ENCODE data around the gene DDA1.
"Not testable (repeated sequence)": the region's sequence is repeated elsewhere in the genome, so short reads cannot be mapped to it uniquely, and the experiment has no call there.

The DDA1 gene

DNA sequence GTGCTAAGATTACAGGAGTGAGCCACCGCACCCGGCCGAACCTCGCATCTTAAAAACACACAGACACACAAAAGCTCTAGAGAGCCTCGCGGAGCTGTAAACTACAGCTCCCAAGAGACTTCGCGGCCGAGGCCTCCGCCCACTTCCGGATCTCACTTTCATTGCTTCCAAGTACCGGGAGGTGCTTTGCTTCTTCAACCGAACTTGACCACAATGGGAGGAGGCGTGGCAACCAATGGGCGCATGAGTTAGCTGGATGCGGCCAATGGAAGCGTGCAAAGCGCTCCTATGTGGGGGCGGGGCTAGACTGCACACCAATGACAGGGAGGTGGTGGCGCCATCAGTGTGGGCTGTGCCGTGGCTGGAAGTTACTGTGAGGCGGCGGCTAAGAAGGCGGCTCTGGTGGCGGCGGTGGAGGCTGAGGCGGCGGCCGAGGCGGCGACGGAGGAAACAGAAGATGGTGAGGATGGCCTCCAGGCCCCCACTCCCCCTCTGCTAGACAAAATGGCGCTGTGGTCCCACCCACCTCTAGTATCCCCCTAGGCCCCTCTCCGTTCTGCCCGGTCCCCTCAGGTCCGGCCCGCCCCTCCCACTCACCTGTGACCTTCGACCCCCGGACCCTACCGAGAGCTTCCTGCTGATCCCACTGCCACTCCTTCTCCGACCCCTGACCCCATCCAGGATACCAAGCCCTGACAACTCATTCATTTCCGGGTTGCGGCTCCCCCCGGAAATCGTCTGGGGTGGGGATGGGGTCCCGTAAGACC lies at the start of gene DDA1:
TSS of gene DDA1 (plus strand) at position 366 of the 767 bp plus-strand sequence. CDS start at position 458, 92 bp downstream.
- TF ChIP-seq JUND (IDR thresholded peaks at IDR 0.05; ENCODE audit: low read depth): no peak
- DNase-seq (ENCODE audit: low read depth in 1 of 2, low spot score in 1 of 2): peak; percentile 96 to 99

DNA sequence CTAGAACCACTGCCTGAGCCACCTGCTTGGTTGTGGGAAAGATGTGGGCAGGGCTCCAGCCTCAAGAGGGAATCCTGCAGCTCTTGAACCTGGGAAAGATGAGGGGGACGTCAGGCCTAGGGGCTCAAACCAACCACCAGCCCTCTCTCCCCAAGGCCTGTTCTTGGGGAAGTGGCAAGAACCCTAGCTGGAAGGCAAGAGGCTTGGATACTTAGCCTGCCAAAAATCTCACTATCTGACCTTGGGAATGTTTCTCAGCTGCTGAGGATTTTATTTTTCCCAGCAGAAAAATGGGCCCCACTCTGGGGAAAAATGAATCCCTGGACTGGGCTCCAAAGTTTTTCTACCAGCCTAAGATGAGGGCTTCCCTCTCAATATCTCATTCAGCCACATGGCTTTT lies 49.4 kb upstream of the DDA1 start:
- TF ChIP-seq JUND (IDR thresholded peaks at IDR 0.05; ENCODE audit: low read depth): no peak
- DNase-seq (ENCODE audit: low read depth in 1 of 2, low spot score in 1 of 2): no peak
- in situ Hi-C loops (cut with HindIII; ENCODE audit: low pct_unique_long_range_greater_than_20kb, low sequenced_read_pairs): no loop called here

More for the DNA sequence above, at the start of gene DDA1:
- in situ Hi-C loops (cut with HindIII; ENCODE audit: low pct_unique_long_range_greater_than_20kb, low sequenced_read_pairs): no loop called here

DNA sequence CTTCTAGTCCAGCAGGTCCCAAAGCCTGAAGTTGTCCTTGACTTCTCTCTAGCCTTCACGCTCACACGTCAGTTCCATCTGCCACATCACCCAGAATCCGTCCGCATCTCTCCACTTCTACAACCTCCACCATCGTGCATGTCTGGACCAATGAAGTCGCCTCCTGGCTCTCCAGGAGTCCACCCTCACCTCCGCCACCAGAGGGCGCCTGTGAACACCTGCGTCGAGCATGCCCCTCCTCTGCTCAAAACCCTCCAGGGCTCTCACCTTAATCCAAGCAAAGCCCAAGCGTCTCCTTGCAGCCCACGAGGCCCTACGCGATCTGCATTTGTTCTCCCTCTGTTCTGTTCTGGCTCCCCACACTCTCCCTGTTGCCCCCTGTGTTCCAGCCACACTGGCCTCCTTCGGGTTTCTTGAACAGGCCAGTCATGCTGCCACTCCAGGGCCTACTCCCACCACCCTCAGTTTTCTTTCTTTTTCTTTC lies 48.5 kb upstream of the DDA1 start:
- peak; percentile 84 to 93 for DNase-seq (ENCODE audit: low read depth in 1 of 2, low spot score in 1 of 2)
- in situ Hi-C loops (cut with HindIII; ENCODE audit: low pct_unique_long_range_greater_than_20kb, low sequenced_read_pairs): no loop called here
- no peak for TF ChIP-seq JUND (IDR thresholded peaks at IDR 0.05; ENCODE audit: low read depth)

DNA sequence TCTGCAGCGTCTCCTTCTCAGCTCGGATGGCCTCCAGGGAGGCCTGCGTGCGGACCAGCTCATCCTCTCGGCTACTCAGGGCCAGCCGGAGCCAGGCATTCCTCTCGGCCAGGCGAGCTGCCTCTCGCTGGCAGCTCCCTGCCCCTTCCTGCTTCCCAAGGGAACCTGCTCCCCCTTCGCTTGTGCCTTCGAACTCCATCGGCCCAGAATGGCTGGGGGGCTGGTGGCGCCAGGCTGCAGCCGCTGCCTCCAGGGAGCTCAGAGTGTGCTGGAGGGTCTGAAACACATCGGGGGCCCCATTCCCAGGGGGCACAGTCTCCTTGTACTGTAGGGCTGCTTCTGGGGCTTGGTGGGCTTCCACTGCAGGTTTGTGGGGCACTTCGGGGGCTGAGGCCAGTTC lies 46.8 kb upstream of the DDA1 start:
- no peak for TF ChIP-seq JUND (IDR thresholded peaks at IDR 0.05; ENCODE audit: low read depth)
- in situ Hi-C loops (cut with HindIII; ENCODE audit: low pct_unique_long_range_greater_than_20kb, low sequenced_read_pairs): no loop called here
- no peak for DNase-seq (ENCODE audit: low read depth in 1 of 2, low spot score in 1 of 2)

DNA sequence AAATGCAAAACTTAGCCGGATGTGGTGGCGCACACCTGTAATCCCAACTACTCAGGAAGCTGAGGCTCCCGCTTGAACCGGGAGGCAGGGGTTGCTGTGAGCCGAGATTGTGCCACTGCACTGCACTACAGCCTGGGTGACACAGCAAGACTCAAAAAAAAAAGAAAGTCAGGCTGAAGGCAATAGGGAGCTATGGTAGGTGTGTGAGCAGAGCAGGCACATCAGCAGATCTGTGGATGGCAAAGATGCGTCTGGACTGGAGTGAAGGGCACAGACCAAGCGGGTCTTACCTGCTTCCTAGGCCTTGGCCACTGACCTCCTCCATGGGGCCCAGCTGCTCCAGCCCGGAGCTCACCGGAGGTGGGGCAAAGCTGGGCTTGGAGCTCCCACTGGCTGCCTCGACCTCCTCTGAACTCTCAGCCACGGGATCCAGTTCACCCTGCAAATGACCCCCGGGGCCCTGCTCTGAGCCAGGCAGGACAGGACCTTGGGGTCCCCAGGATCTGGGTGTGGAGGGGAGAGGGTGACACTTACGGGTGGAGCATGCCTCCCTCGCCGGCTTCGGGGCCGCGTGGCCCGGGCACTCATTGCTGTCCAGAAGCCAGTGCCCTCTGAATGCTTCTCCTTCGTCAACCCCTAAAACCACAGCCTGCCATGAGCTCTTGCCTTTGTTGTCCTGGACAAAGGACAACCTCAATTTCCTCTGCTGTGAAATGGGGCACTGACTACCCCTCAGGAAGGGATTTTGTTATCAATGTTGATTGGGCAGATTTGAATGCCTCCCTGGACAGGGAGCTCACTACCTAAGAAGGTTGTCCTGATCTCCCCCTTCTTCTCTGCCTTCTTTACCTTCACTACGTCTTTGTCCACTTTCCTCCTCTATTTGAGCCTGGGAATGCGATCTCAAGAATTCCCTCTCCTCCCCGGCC lies 45.4 kb upstream of the DDA1 start:
- no peak for DNase-seq (ENCODE audit: low read depth in 1 of 2, low spot score in 1 of 2)
- in situ Hi-C loops (cut with HindIII; ENCODE audit: low pct_unique_long_range_greater_than_20kb, low sequenced_read_pairs): no loop called here
- no peak for TF ChIP-seq JUND (IDR thresholded peaks at IDR 0.05; ENCODE audit: low read depth)

DNA sequence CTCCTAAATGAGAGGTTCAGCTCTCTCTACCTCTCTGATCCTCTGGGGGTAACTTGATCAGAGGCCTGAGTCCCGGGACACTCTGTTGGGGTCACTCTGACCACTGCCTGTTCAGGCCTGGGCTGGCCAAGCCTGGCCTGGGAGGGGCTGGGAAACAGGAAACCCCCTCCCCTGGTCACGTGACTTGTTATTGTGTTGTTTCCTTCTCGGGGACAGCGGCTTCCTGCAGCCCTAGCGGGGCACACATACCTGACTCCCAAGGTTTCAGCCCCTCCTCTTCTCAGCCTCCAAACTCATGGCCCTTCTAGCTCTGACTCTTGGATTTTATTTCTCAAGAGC lies 44.8 kb upstream of the DDA1 start, which contains the start of gene USHBP1:
TSS of gene USHBP1 (minus strand) at position 105 of the 339 bp plus-strand sequence. CDS start 446 bp downstream, outside the sequence.
- TF ChIP-seq JUND (IDR thresholded peaks at IDR 0.05; ENCODE audit: low read depth): no peak
- in situ Hi-C loops (cut with HindIII; ENCODE audit: low pct_unique_long_range_greater_than_20kb, low sequenced_read_pairs): no loop called here
- DNase-seq (ENCODE audit: low read depth in 1 of 2, low spot score in 1 of 2): no peak

DNA sequence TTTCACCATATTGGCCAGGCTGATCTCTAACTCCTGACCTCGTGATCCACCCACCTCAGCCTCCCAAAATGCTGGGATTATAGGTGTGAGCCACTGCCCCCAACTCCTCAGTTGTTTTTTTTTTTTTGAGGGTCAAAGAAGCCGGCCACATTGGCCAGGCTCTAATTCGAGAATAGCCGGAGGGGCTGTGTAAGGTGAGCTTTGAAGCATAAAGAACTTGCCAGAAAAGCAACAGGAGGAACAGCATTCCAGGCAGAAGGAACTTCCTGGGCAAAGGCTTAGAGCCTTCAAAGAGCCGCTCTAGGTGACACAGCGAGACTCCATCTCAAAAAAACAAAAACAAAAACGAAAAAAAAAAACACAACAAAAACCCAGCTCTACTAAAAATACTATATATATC lies 43.3 kb upstream of the DDA1 start:
- in situ Hi-C loops (cut with HindIII; ENCODE audit: low pct_unique_long_range_greater_than_20kb, low sequenced_read_pairs): no loop called here
- no peak for TF ChIP-seq JUND (IDR thresholded peaks at IDR 0.05; ENCODE audit: low read depth)
- DNase-seq (ENCODE audit: low read depth in 1 of 2, low spot score in 1 of 2): peak in 1 of 2 experiments; percentile 95

DNA sequence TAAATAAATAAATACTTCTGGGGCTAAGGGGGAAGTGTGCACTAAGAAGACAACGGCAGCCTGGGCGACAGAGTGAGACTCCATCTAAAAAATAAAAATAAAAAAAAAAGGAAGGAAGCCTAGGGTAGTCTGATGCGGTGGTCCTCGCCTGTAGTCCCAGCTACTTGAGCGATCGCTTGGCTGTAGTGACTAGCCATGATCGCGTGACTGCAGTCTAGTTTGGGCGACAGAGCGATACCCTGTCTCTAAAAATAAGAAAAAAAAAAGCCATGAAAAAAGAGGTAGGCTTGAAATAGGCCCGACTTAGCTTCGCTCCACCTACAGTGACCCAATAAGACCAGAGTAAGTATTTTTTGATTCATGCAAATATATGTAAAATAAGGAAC lies 42.8 kb upstream of the DDA1 start:
- no peak for DNase-seq (ENCODE audit: low read depth in 1 of 2, low spot score in 1 of 2)
- TF ChIP-seq JUND (IDR thresholded peaks at IDR 0.05; ENCODE audit: low read depth): no peak
- in situ Hi-C loops (cut with HindIII; ENCODE audit: low pct_unique_long_range_greater_than_20kb, low sequenced_read_pairs): no loop called here

DNA sequence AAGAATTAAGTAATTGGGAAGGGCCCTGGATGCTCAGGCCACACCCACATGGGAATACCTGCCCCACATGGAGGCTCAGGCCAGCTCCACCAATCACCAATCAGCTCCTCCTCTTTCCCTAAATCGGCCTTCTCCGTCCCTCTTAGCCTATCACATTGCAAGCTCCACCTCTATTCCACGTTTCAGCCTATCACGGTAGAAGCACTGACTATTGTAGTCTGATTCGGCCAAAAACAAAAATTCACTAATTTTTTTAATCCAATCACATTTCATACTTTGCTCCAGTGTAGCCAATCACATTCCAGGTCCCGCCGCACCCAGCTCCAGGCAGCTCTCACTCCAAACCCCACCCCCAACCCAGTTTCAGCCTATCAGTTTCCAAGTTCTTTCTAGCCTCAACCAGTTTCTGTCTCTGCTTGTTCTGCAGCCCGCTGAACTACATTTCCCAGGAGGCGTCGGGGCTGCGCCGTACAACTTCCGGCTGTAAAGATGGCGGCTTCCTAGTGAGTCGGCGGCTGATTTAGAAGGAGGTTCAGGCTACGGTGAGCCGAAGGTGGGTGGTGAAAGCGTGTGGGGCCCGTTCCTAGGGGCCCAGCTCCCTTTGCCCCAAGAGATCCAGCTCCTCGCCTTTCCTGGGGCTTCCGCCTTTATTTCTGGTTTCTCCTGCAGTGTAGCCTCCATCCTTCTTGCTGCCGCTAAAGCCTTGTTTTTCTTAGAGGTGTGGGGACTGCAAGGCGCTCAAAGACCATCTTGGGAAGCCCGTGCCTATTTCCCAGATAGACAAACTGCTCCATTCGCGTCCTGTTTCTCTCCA lies 42.2 kb upstream of the DDA1 start, which contains the start of gene BABAM1:
TSS of gene BABAM1 (plus strand) at position 469 of the 814 bp plus-strand sequence. CDS start 1,364 bp downstream, outside the sequence.
- TF ChIP-seq JUND (IDR thresholded peaks at IDR 0.05; ENCODE audit: low read depth): no peak
- in situ Hi-C loops (cut with HindIII; ENCODE audit: low pct_unique_long_range_greater_than_20kb, low sequenced_read_pairs): no loop called here
- peak; percentile 99 for DNase-seq (ENCODE audit: low read depth in 1 of 2, low spot score in 1 of 2)

DNA sequence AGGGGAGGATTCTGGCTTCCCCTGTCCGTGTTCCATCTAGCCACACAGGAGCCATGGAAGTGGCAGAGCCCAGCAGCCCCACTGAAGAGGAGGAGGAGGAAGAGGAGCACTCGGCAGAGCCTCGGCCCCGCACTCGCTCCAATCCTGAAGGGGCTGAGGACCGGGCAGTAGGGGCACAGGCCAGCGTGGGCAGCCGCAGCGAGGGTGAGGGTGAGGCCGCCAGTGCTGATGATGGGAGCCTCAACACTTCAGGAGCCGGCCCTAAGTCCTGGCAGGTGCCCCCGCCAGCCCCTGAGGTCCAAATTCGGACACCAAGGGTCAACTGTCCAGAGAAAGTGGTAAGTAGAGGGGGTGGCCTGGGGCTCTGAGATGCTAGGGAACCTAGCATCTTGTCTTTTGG lies 40.6 kb upstream of the DDA1 start:
- in situ Hi-C loops (cut with HindIII; ENCODE audit: low pct_unique_long_range_greater_than_20kb, low sequenced_read_pairs): no loop called here
- no peak for TF ChIP-seq JUND (IDR thresholded peaks at IDR 0.05; ENCODE audit: low read depth)
- no peak for DNase-seq (ENCODE audit: low read depth in 1 of 2, low spot score in 1 of 2)

DNA sequence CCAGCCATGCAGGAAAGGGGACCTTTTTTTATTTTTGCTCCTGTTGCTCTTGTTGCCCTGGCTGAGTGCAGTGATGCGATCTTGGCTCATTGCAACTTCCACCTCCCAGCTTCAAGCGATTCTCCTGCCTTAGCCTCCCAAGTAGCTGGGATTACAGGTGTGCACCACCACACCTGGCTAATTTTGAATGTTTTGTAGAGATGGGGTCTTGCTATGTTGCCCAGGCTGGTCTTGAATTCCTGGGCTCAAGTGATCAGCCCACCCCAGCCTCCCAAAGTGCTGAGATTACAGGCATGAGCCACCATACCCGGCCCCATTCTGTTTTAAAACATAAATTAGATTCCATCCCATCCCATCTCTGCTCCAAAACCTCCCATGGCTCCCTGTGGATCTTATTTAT lies 34.5 kb upstream of the DDA1 start:
- DNase-seq (ENCODE audit: low read depth in 1 of 2, low spot score in 1 of 2); in situ Hi-C loops (cut with HindIII; ENCODE audit: low pct_unique_long_range_greater_than_20kb, low sequenced_read_pairs): not testable (repeated sequence)

All from T47D (cell line).